Type B pancreatic cell (in vitro differentiated cells): ENCODE measurements around the gene NPHS1. TPM values are rescaled to one million over a fixed set of nuclear protein-coding genes. Genes with fewer than 3 reads are reported as not detected.
A peak's percentile ranks its signal among the peaks of the same experiment; 100 is the strongest.

Experiments
- DNase-seq: peaks from one replicate; pipeline ENCODE4 v3.0.0; 2021; ENCODE audit warnings: mixed read lengths; ENCODE audit not compliant: unreplicated experiment; ENCODE audit errors: extremely low spot score
- H3K27ac Mint-ChIP-seq: 2 replicates; pipeline ENCODE4 v1.8.0; 2021; ENCODE audit warnings: mild to moderate bottlenecking, mixed read lengths
- H3K27me3 Mint-ChIP-seq: 2 replicates; pipeline ENCODE4 v1.8.0; 2021; ENCODE audit warnings: mixed read lengths
- H3K36me3 Mint-ChIP-seq: 2 replicates; pipeline ENCODE4 v1.8.0; 2021; ENCODE audit warnings: mixed read lengths
- H3K4me1 Mint-ChIP-seq: one replicate; pipeline ENCODE4 v1.8.0; 2021; ENCODE audit warnings: mixed read lengths; ENCODE audit not compliant: unreplicated experiment
- H3K4me3 Mint-ChIP-seq: 2 replicates; pipeline ENCODE4 v1.8.0; 2021; ENCODE audit warnings: mild to moderate bottlenecking, mixed read lengths
- H3K9me3 Mint-ChIP-seq: 2 replicates; pipeline ENCODE4 v1.8.0; 2021; ENCODE audit warnings: mixed read lengths
- total RNA-seq: library from RNA; stranded (reverse); gene quantifications from 2 replicates; pipeline ENCODE4 v1.2.1, GENCODE V29; 2021; ENCODE audit warnings: low replicate concordance
- TF ChIP-seq, protein P1 (sequence below): fragments of 200-600 bp; sonication (generic); conservative IDR thresholded peaks from 2 replicates; pipeline ENCODE4 v1.5.0; 2021; ENCODE audit warnings: antibody characterized with exemption, mild to moderate bottlenecking

NPHS1 gene
- total RNA-seq, 1 donor from 2014 or later = 1.9 TPM

DNA sequence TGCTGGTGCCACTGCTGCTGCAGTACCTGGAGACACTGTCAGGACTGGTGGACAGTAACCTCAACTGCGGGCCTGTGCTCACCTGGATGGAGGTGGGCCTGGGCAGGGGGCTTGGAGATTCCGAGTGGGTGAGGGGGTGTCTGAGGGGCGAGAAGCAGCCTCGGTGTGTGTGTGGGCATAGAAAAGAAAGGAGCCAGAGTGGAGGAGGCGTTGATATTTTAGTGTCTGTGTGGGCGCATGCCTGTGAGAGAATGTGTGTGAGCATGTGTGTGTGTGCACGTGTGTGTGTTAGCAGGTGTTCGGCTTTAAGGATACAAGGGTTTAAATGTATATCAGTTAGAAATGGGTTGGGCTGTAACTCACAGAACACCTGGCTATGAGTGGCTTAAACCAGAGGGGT lies 73.3 kb downstream of the NPHS1 start:
- peaks cover 29% of the 10 kb centered on the region for H3K4me1 Mint-ChIP-seq
- H3K27me3 Mint-ChIP-seq = no peaks in the 10 kb centered on the region
- no peak for DNase-seq
- no peaks in the 10 kb centered on the region for H3K9me3 Mint-ChIP-seq
- H3K27ac Mint-ChIP-seq = no peak overlapping the region
- H3K36me3 Mint-ChIP-seq = peaks cover 6% of the 10 kb centered on the region
- TF ChIP-seq, protein P1, sequence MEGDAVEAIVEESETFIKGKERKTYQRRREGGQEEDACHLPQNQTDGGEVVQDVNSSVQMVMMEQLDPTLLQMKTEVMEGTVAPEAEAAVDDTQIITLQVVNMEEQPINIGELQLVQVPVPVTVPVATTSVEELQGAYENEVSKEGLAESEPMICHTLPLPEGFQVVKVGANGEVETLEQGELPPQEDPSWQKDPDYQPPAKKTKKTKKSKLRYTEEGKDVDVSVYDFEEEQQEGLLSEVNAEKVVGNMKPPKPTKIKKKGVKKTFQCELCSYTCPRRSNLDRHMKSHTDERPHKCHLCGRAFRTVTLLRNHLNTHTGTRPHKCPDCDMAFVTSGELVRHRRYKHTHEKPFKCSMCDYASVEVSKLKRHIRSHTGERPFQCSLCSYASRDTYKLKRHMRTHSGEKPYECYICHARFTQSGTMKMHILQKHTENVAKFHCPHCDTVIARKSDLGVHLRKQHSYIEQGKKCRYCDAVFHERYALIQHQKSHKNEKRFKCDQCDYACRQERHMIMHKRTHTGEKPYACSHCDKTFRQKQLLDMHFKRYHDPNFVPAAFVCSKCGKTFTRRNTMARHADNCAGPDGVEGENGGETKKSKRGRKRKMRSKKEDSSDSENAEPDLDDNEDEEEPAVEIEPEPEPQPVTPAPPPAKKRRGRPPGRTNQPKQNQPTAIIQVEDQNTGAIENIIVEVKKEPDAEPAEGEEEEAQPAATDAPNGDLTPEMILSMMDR = no peak
- H3K4me3 Mint-ChIP-seq = no peak overlapping the region

DNA sequence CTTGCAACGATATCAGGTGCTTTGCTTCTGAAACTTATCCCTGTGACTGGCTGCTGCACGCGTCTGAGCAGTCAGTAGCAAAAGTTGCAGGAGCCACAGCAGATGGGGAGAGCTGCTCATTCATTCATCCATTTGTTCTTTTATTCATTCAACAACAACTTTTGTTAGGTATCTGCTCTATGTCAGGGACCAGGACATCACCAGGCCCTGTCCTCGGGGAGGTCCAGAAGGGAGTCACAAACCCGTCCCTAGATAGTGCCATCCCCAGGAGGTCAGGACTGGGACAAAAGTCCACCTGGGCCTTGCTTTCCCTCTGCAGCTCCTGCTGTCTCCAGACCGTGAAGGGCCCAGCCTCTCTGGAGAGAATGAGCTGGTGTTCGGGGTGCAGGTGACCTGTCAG lies 74.3 kb downstream of the NPHS1 start:
- peaks cover 2% of the 10 kb centered on the region for H3K36me3 Mint-ChIP-seq
- peak overlapping the region; percentile 84 for H3K4me3 Mint-ChIP-seq
- H3K4me1 Mint-ChIP-seq = peaks cover 31% of the 10 kb centered on the region
- TF ChIP-seq, protein P1 = no peak
- H3K27me3 Mint-ChIP-seq = no peaks in the 10 kb centered on the region
- H3K9me3 Mint-ChIP-seq = no peaks in the 10 kb centered on the region
- H3K27ac Mint-ChIP-seq = no peak overlapping the region
- no peak for DNase-seq

DNA sequence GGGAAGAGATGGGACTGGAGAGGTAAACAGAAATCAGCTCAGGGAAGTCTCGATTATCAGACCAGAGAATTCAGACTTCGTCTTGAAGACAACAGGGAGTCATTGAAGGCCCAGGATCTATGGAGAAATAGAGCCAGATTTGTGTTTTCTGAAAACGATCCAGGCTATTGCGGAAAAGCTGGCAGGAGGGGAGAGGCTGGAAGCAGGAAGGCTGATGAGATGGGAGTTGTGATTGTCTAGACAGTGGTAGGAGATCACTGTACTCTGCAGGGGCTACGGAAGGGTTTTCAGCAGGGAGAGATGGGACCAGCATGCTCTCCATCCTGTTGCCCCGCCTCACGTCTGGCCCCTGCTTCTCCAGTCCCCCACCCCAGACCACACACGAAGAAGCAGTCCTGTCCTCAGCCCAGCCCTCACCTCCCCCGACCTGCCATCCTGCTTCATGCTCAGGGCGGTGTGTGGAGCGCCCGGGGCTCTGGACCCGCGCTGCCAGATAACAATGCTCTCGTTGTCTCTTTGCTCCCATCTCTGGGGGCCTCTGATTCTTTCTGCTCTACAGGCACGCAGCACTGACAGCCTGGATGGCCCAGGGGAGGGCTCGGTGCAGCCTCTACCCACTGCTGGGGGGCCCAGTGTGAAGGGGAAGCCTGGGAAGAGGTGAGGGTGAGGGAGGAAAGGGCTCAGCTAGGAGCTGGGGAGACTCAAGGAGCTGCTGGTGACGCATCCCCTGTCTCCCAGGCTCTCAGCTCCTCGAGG lies 75.0 kb downstream of the NPHS1 start:
- no peaks in the 10 kb centered on the region for H3K9me3 Mint-ChIP-seq
- no peaks in the 10 kb centered on the region for H3K27me3 Mint-ChIP-seq
- H3K36me3 Mint-ChIP-seq = no peaks in the 10 kb centered on the region
- peak overlapping the region; percentile 13 for H3K27ac Mint-ChIP-seq
- peaks cover 34% of the 10 kb centered on the region for H3K4me1 Mint-ChIP-seq
- TF ChIP-seq, protein P1 = no peak
- peak; percentile 64 for DNase-seq
- peak overlapping the region; percentile 84 for H3K4me3 Mint-ChIP-seq

DNA sequence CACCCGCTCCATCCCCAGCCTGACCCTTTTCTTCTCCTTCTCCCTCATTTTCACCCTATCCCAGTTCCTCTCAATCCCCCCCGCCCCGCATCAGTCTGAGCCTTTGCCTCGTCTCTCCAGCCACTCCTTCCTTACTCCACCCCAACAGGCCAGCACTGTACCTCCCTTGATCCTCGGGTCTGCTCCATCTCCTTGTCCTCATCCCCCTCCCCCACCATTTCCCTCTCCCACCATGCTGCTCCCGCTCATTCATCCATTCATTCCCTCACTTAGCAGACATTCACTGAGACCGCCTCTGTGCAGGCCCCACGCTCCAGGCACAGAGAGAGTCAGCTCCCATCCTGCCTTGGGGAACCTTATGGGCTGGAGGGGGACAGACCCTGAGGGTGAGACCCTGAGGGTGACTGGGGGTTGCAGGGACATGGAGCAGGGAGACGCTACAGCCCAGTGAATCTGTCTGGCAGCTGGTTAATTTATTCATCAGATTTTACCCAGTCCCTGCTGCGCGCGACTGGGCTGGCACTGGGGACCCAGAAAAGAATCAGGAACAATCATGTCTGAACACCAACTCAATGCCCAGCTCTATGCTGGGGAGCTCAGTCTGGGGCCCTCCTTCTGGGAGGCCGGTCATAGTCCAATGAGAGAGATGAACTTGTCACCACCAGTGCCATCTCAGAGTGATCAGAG lies 76.1 kb downstream of the NPHS1 start:
- Mint-ChIP-seq H3K4me1 (peaks cover 34% of the 10 kb centered on the region), H3K27ac (no peak overlapping the region)

More for the DNA sequence above, 76.1 kb downstream of the NPHS1 start:
- Mint-ChIP-seq H3K4me3 (peak overlapping the region; percentile 84), H3K9me3 (no peaks in the 10 kb centered on the region), H3K27me3 (no peaks in the 10 kb centered on the region), H3K36me3 (no peaks in the 10 kb centered on the region)
- DNase-seq = peak; percentile 60
- TF ChIP-seq, protein P1 = no peak

Other genes starting within 250 kb of the NPHS1 start
- 19.5 and 42.6 TPM in 2 replicates for gene HAUS5, start 239.8 kb downstream of the NPHS1 start, total RNA-seq
- 79.6 and 84.9 TPM in 2 replicates for gene RBM42, start 223.5 kb downstream of the NPHS1 start, total RNA-seq
- gene ETV2, start 210.8 kb downstream of the NPHS1 start, total RNA-seq = 1.1 TPM in 2 replicates
- gene COX6B1, start 204.2 kb downstream of the NPHS1 start, total RNA-seq = 408 and 544 TPM in 2 replicates
- gene UPK1A, start 186.0 kb downstream of the NPHS1 start, total RNA-seq = 4.4 and 5.1 TPM in 2 replicates
- not detected in 2 replicates for gene ZBTB32, start 147.9 kb downstream of the NPHS1 start, total RNA-seq
- gene KMT2B, start 134.5 kb downstream of the NPHS1 start, total RNA-seq = 52.3 and 55.4 TPM in 2 replicates
- gene IGFLR1, start 110.1 kb downstream of the NPHS1 start, total RNA-seq = 1.5 and 3.8 TPM in 2 replicates
- 22.2 and 25.4 TPM in 2 replicates for gene U2AF1L4, start 107.1 kb downstream of the NPHS1 start, total RNA-seq
- 74.2 and 85.4 TPM in 2 replicates for gene PSENEN, start 106.9 kb downstream of the NPHS1 start, total RNA-seq
- 15.5 and 17.9 TPM in 2 replicates for gene LIN37, start 103.9 kb downstream of the NPHS1 start, total RNA-seq
- gene HSPB6, start 95.5 kb downstream of the NPHS1 start, total RNA-seq = 0.43 and 0.60 TPM in 2 replicates
- gene PROSER3, start 94.3 kb downstream of the NPHS1 start, total RNA-seq = 34.6 and 48.0 TPM in 2 replicates
- 16.3 and 71.8 TPM in 2 replicates for gene ARHGAP33, start 76.9 kb downstream of the NPHS1 start, total RNA-seq
- gene PRODH2, start 39.7 kb downstream of the NPHS1 start, total RNA-seq = 11.5 and 20.6 TPM in 2 replicates
- gene KIRREL2, start 4.4 kb upstream of the NPHS1 start, total RNA-seq = 3.3 and 3.5 TPM in 2 replicates
- gene APLP1, start 16.1 kb upstream of the NPHS1 start, total RNA-seq = 43.3 and 120 TPM in 2 replicates
- 9.1 and 11.6 TPM in 2 replicates for gene NFKBID, start 48.0 kb upstream of the NPHS1 start, total RNA-seq
- 1.0 and 1.3 TPM in 2 replicates for gene HCST, start 50.0 kb upstream of the NPHS1 start, total RNA-seq
- not detected in 2 replicates for gene TYROBP, start 55.8 kb upstream of the NPHS1 start, total RNA-seq
- gene LRFN3, start 83.9 kb upstream of the NPHS1 start, total RNA-seq = 17.3 and 22.6 TPM in 2 replicates
- gene SDHAF1, start 142.7 kb upstream of the NPHS1 start, total RNA-seq = 16.1 and 17.3 TPM in 2 replicates
- 8.7 and 14.5 TPM in 2 replicates for gene SYNE4, start 156.3 kb upstream of the NPHS1 start, total RNA-seq
- gene ALKBH6, start 161.7 kb upstream of the NPHS1 start, total RNA-seq = 17.8 and 24.8 TPM in 2 replicates
- gene CLIP3, start 180.4 kb upstream of the NPHS1 start, total RNA-seq = 5.6 and 51.1 TPM in 2 replicates
- gene THAP8, start 201.8 kb upstream of the NPHS1 start, total RNA-seq = 4.9 and 6.4 TPM in 2 replicates
- gene WDR62, start 202.4 kb upstream of the NPHS1 start, total RNA-seq = 3.3 and 12.5 TPM in 2 replicates